Smooth muscle cell of the coronary artery (primary cell): ENCODE results near the gene PTPRQ. TPM values are rescaled to one million over a fixed set of nuclear protein-coding genes. Genes with fewer than 3 reads are reported as not detected.

Experiments used
- total RNA-seq: library from RNA; depleted of rRNA; stranded (reverse); fragments of >200 nt; gene quantifications from 2 replicates; pipeline ENCODE4 v1.2.3, GENCODE V29; 2014; ENCODE audit warnings: low replicate concordance

The PTPRQ gene
- total RNA-seq = 0.08 and 0.23 TPM in 2 replicates

GRCh38 chr12:80443974-80444666 lies at the start of gene PTPRQ:
Gene PTPRQ (plus strand): TSS chr12:80444235. CDS start chr12:80444346, 111 bp downstream.

GRCh38 chr12:80707126-80707829 lies 263.2 kb downstream of the PTPRQ start, which contains the start of gene MYF6:
Gene MYF6 (plus strand): TSS chr12:80707634. CDS start chr12:80707720, 86 bp downstream.

GRCh38 chr12:80716696-80717469 lies 272.8 kb downstream of the PTPRQ start, which contains the start of gene MYF5:
Gene MYF5 (plus strand): TSS chr12:80716912. CDS start chr12:80717064, 152 bp downstream.

